GM10248 (cell line): Measurements from ENCODE around the gene LPCAT1.
"Not testable (repeated sequence)": the region's sequence is repeated elsewhere in the genome, so short reads cannot be mapped to it uniquely, and the experiment has no call there.

Source experiments
- CTCF ChIA-PET: fragments of 300-600 bp; sonication (Branson Sonifier 250); formaldehyde crosslinking; extraction: SDS; loops from one replicate; lab custom pipeline; 2021; ENCODE audit warnings: antibody characterized with exemption; lab: Yijun Ruan, JAX
- POLR2A ChIA-PET: fragments of 350-650 bp; sonication (Branson Sonifier 250); formaldehyde crosslinking; extraction: SDS; loops from one replicate; lab custom pipeline; 2020; ENCODE audit warnings: antibody characterized with exemption; lab: Yijun Ruan, JAX
- DNase-seq: peaks from one replicate; pipeline ENCODE4 v3.0.0; 2012; ENCODE audit errors: extremely low spot score
- CTCF ChIP-seq: IDR thresholded peaks from 2 replicates; pipeline ENCODE4 v1.5.1; 2012; ENCODE audit warnings: mild to moderate bottlenecking, low read depth; ENCODE audit errors: extremely low read depth, missing control alignments, control extremely low read depth

The LPCAT1 gene

GRCh38 chr5:1540166-1540565, 16.4 kb upstream of the LPCAT1 start:
- ChIA-PET POLR2A (no interaction called here), CTCF (interaction anchor here (1.5 kb wide), 1 partner anchor 60 kb away, joined by 7 read pairs; no protein-coding TSS in a partner anchor)
- no peak for DNase-seq

GRCh38 chr5:1539393-1540161, 15.8 kb upstream of the LPCAT1 start:
- DNase-seq, POLR2A ChIA-PET: not testable (repeated sequence)
- CTCF ChIA-PET = interaction anchor here (1.5 kb wide), 1 partner anchor 60 kb away, joined by 7 read pairs; no protein-coding TSS in a partner anchor

More at GRCh38 chr5:1540166-1540565, 16.4 kb upstream of the LPCAT1 start:
- TF ChIP-seq CTCF = peak; percentile 34

GRCh38 chr5:1538741-1539392, 15.1 kb upstream of the LPCAT1 start:
- DNase-seq = no peak
- ChIA-PET CTCF (no interaction called here), POLR2A (no interaction called here)

GRCh38 chr5:1538276-1538675, 14.5 kb upstream of the LPCAT1 start:
- ChIA-PET POLR2A (no interaction called here), CTCF (interaction anchor here (1.1 to 1.2 kb wide), 2 partner anchors 10 to 11 kb away, joined by 3 read pairs; no protein-coding TSS in a partner anchor)
- TF ChIP-seq CTCF = no peak
- no peak for DNase-seq

More at GRCh38 chr5:1538741-1539392, 15.1 kb upstream of the LPCAT1 start:
- no peak for TF ChIP-seq CTCF

- DNase-seq = no peak
- CTCF ChIA-PET = interaction anchor here (1.1 to 1.9 kb wide), 3 partner anchors 10 to 17 kb away, joined by 3 to 7 read pairs (median 3); no protein-coding TSS in a partner anchor
- POLR2A ChIA-PET = no interaction called here
- no peak for TF ChIP-seq CTCF
Observed at GRCh38 chr5:1537603-1538154, 13.9 kb upstream of the LPCAT1 start.

- DNase-seq = no peak
- ChIA-PET POLR2A (no interaction called here), CTCF (interaction anchor here (0.6 to 2.8 kb wide), 10 partner anchors 10 to 369 kb away, joined by 3 to 15 read pairs (median 3); partner anchors contain the start of gene LPCAT1)
- no peak for TF ChIP-seq CTCF
Observed at GRCh38 chr5:1536871-1537602, 13.3 kb upstream of the LPCAT1 start.
